OCI-LY1 (cell line): ENCODE results near the gene OR5AN1.
"Not testable (repeated sequence)": the region's sequence is repeated elsewhere in the genome, so short reads cannot be mapped to it uniquely, and the experiment has no call there.

Experiments used
- H2AFZ ChIP-seq: fragments of 200-600 bp; sonication (generic), shearing (Covaris generic); 2 replicates; pipeline ENCODE4 v1.6.0; 2014; ENCODE audit warnings: antibody characterized with exemption, mild to moderate bottlenecking, low read length
- H3F3A ChIP-seq: fragments of 200-600 bp; sonication (generic), shearing (Covaris generic); 2 replicates; pipeline ENCODE4 v1.6.0; 2014; ENCODE audit warnings: mild to moderate bottlenecking, antibody characterized with exemption, low read length, moderate library complexity; ENCODE audit not compliant: insufficient read depth
- H3K27ac ChIP-seq: fragments of 200-600 bp; sonication (generic); 2 replicates; pipeline ENCODE4 v1.5.1; 2014; ENCODE audit warnings: low read length, mixed run types, mild to moderate bottlenecking, low read depth; ENCODE audit not compliant: poor library complexity, severe bottlenecking
- H3K27me3 ChIP-seq: fragments of 200-600 bp; sonication (generic); 2 replicates; pipeline ENCODE4 v1.6.0; 2014; ENCODE audit warnings: antibody characterized with exemption, mild to moderate bottlenecking, low read length, moderate library complexity; ENCODE audit not compliant: insufficient read depth
- H3K36me3 ChIP-seq: fragments of 200-600 bp; sonication (generic); 2 replicates; pipeline ENCODE4 v1.6.1; 2014; ENCODE audit warnings: mild to moderate bottlenecking, antibody characterized with exemption, low read length, moderate library complexity, mixed read lengths; ENCODE audit not compliant: insufficient read depth
- H3K4me1 ChIP-seq: fragments of 200-600 bp; sonication (generic); 2 replicates; pipeline ENCODE4 v1.5.1; 2014; ENCODE audit warnings: mild to moderate bottlenecking, low read length, moderate library complexity; ENCODE audit not compliant: insufficient read depth, severe bottlenecking
- H3K4me2 ChIP-seq: fragments of 200-600 bp; sonication (generic), shearing (Covaris generic); 2 replicates; pipeline ENCODE4 v1.6.1; 2014; ENCODE audit warnings: low read length
- H3K4me3 ChIP-seq: fragments of 200-600 bp; sonication (generic); 2 replicates; pipeline ENCODE4 v1.5.1; 2014; ENCODE audit warnings: low read length, low read depth, mild to moderate bottlenecking, mixed read lengths; ENCODE audit not compliant: poor library complexity, severe bottlenecking
- H3K79me2 ChIP-seq: fragments of 200-600 bp; shearing (Covaris generic); 2 replicates; pipeline ENCODE4 v1.6.1; 2016; ENCODE audit warnings: mixed run types, low read length, mixed read lengths; ENCODE audit not compliant: insufficient read depth
- H3K9ac ChIP-seq: fragments of 200-600 bp; sonication (generic), shearing (Covaris generic); 2 replicates; pipeline ENCODE4 v1.6.1; 2014; ENCODE audit warnings: mild to moderate bottlenecking, low read length, mixed read lengths
- H3K9me2 ChIP-seq: fragments of 200-600 bp; sonication (generic), shearing (Covaris generic); 2 replicates; pipeline ENCODE4 v1.6.1; 2014; ENCODE audit warnings: low read depth, mild to moderate bottlenecking, low read length, mixed read lengths
- H3K9me3 ChIP-seq: fragments of 200-600 bp; shearing (Covaris generic); 2 replicates; pipeline ENCODE4 v1.6.1; 2014; ENCODE audit warnings: low read length, mixed read lengths
- H4K20me1 ChIP-seq: fragments of 200-600 bp; sonication (generic), shearing (Covaris generic); 2 replicates; pipeline ENCODE4 v1.6.0; 2016; ENCODE audit warnings: mild to moderate bottlenecking, low read length; ENCODE audit not compliant: insufficient read depth
- EZH2 ChIP-seq: fragments of 200-600 bp; sonication (generic), shearing (Covaris generic); IDR thresholded peaks from 2 replicates; pipeline ENCODE4 v1.8.0; 2017; ENCODE audit warnings: borderline replicate concordance, mixed run types, mild to moderate bottlenecking, antibody characterized with exemption, low read length, moderate library complexity, mixed read lengths
- TF ChIP-seq, protein P1 (sequence below): fragments of 200-600 bp; sonication (generic), shearing (Covaris generic); IDR thresholded peaks from 2 replicates; pipeline ENCODE4 v1.5.1; 2017; ENCODE audit warnings: mild to moderate bottlenecking, antibody characterized with exemption, low read length, moderate library complexity, mixed read lengths

The OR5AN1 gene

DNA sequence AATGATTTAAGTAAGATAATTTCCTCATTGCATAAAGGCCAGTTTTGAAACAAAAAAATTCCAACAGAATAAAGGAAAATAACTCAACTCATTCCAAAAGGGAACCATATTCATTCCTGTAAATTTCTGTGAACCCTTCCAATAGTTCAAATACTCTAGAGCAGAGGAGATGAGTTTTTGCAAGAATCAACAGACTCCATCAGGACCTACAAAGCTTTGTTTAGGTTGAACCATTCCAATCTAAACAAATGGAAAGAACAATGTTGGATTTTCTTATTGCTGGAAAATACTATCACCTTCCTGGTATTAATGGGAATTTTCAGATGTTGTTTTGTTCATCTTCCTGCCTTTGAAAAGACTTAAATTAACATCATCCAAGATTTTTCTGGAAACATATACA, 21.8 kb upstream of the OR5AN1 start:
- no peak overlapping the region for H3K4me3 ChIP-seq
- H3K9ac ChIP-seq: no peak overlapping the region
- TF ChIP-seq, protein P1, sequence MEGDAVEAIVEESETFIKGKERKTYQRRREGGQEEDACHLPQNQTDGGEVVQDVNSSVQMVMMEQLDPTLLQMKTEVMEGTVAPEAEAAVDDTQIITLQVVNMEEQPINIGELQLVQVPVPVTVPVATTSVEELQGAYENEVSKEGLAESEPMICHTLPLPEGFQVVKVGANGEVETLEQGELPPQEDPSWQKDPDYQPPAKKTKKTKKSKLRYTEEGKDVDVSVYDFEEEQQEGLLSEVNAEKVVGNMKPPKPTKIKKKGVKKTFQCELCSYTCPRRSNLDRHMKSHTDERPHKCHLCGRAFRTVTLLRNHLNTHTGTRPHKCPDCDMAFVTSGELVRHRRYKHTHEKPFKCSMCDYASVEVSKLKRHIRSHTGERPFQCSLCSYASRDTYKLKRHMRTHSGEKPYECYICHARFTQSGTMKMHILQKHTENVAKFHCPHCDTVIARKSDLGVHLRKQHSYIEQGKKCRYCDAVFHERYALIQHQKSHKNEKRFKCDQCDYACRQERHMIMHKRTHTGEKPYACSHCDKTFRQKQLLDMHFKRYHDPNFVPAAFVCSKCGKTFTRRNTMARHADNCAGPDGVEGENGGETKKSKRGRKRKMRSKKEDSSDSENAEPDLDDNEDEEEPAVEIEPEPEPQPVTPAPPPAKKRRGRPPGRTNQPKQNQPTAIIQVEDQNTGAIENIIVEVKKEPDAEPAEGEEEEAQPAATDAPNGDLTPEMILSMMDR: no peak
- TF ChIP-seq EZH2: no peak
- no peaks in the 10 kb centered on the region for H3K36me3 ChIP-seq
- no peak overlapping the region for H3K4me2 ChIP-seq
- no peaks in the 10 kb centered on the region for H3K9me3 ChIP-seq
- no peaks in the 10 kb centered on the region for H3K4me1 ChIP-seq
- H2AFZ ChIP-seq: no peak overlapping the region
- H3K27me3 ChIP-seq: no peaks in the 10 kb centered on the region
- no peaks in the 10 kb centered on the region for H3K79me2 ChIP-seq
- H3F3A ChIP-seq: no peaks in the 10 kb centered on the region
- H4K20me1 ChIP-seq: no peaks in the 10 kb centered on the region
- H3K9me2 ChIP-seq: no peaks in the 10 kb centered on the region
- H3K27ac ChIP-seq: no peak overlapping the region

DNA sequence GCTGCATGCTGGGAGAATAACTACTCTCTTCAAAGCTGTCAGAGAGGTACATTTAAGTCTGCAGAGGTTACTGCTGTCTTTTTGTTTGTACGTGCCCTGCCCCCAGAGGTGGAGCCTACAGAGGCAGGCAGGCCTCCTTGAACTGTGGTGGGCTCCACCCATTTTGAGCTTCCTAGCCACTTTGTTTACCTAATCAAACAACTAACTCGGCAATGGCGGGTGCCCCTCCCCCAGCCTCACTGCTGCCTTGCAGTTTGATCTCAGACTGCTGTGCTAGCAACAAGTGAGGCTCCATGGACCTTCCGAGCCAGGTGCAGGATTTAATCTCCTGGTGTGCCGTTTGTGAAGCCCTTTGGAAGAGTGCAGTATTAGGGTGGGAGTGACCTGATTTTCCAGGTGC, 9.0 kb upstream of the OR5AN1 start:
- H3K9me3 ChIP-seq, H3K4me1 ChIP-seq, H3K79me2 ChIP-seq, H3K4me2 ChIP-seq, H3K36me3 ChIP-seq, H3K9me2 ChIP-seq, H3K27ac ChIP-seq, H3F3A ChIP-seq, H3K27me3 ChIP-seq, H2AFZ ChIP-seq, H3K4me3 ChIP-seq, H4K20me1 ChIP-seq, H3K9ac ChIP-seq: not testable (repeated sequence)

DNA sequence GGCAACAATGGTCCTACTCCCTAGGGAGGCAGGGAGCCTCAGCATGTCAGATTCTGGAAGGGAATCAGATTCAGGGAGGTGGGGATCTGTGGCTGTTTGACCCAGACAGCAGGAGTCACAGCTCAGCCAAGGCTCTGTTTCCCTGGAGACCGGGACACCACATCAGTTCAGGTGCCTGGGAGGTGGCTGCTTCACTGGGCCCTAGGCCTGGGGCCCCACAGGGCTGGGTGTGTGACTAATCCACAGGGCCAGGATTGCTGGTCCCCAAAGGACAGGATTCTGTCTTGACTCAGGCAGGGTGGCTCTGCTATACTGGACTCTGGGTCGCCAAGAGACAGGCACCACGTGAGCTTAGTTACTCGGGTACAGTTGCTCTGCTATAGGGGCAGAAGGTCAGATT, 3.5 kb upstream of the OR5AN1 start:
- no peak overlapping the region for H3K4me2 ChIP-seq
- H3K9me3 ChIP-seq: no peaks in the 10 kb centered on the region
- no peaks in the 10 kb centered on the region for H3K4me1 ChIP-seq
- H3K36me3 ChIP-seq: no peaks in the 10 kb centered on the region
- no peak overlapping the region for H3K4me3 ChIP-seq
- H3K9ac ChIP-seq: no peak overlapping the region
- no peak overlapping the region for H2AFZ ChIP-seq
- no peaks in the 10 kb centered on the region for H4K20me1 ChIP-seq
- H3K27me3 ChIP-seq: no peaks in the 10 kb centered on the region
- H3F3A ChIP-seq: no peaks in the 10 kb centered on the region
- H3K27ac ChIP-seq: no peak overlapping the region
- TF ChIP-seq EZH2: no peak
- TF ChIP-seq, protein P1: no peak
- no peaks in the 10 kb centered on the region for H3K79me2 ChIP-seq
- H3K9me2 ChIP-seq: no peaks in the 10 kb centered on the region

DNA sequence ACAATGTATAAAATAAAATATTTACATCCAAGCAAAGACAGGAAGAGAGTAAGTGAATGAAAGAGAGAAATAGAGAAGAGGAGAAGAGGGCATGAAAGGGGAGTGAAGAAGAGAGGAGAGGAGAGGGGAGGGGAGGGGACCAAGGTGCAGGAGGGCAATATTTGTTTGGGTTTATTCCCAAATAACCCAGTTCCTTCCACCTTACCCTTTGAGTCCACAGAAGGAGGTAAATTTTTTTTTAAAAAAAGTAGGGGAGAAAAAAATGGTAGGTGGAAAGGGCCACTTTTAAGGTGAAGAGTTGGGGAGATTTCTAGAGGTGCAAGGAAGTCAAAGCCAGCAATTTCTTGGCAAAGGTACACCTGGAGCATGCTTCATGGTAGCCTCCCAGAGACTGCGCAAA, 2.1 kb upstream of the OR5AN1 start:
- H3K4me3 ChIP-seq: no peak overlapping the region
- TF ChIP-seq, protein P1: no peak
- TF ChIP-seq EZH2: no peak
- no peaks in the 10 kb centered on the region for H3K79me2 ChIP-seq
- no peaks in the 10 kb centered on the region for H4K20me1 ChIP-seq
- H3K9ac ChIP-seq: no peak overlapping the region
- H3K27ac ChIP-seq: no peak overlapping the region
- H3K9me3 ChIP-seq: no peaks in the 10 kb centered on the region
- H3K27me3 ChIP-seq: no peaks in the 10 kb centered on the region
- no peak overlapping the region for H3K4me2 ChIP-seq
- H3F3A ChIP-seq: no peaks in the 10 kb centered on the region
- no peaks in the 10 kb centered on the region for H3K4me1 ChIP-seq
- H2AFZ ChIP-seq: no peak overlapping the region
- no peaks in the 10 kb centered on the region for H3K36me3 ChIP-seq
- H3K9me2 ChIP-seq: no peaks in the 10 kb centered on the region
